Upper lobe of right lung (tissue), 1 donor: ENCODE results near the gene ADAP1. TPM values are rescaled to one million over a fixed set of nuclear protein-coding genes. Genes with fewer than 3 reads are reported as not detected.

Source experiments
- ATAC-seq: fragments of 200-7000 bp; cut with Tn5 transposase; one replicate; pipeline ENCODE4 v1.9.1; 2020; ENCODE audit warnings: mild to moderate bottlenecking, moderate library complexity
- DNase-seq: peaks from one replicate; pipeline ENCODE4 v3.0.0-alpha.2; 2020
- H3K27ac ChIP-seq: fragments of 200-600 bp; one replicate; pipeline ENCODE4 v1.8.0; 2022
- H3K27me3 ChIP-seq: fragments of 200-600 bp; one replicate; pipeline ENCODE4 v1.8.0; 2022; ENCODE audit warnings: mild to moderate bottlenecking
- H3K36me3 ChIP-seq: fragments of 200-600 bp; one replicate; pipeline ENCODE4 v1.8.0; 2022
- H3K4me1 ChIP-seq: fragments of 200-600 bp; one replicate; pipeline ENCODE4 v1.8.0; 2022
- H3K4me3 ChIP-seq: fragments of 200-600 bp; one replicate; pipeline ENCODE4 v1.8.0; 2022; ENCODE audit warnings: mild to moderate bottlenecking
- H3K9me3 ChIP-seq: fragments of 200-600 bp; one replicate; pipeline ENCODE4 v1.8.0; 2022
- CTCF ChIP-seq: fragments of 200-600 bp; IDR thresholded peaks from one replicate; pipeline ENCODE4 v1.8.0; 2022; ENCODE audit warnings: antibody characterized with exemption
- intact Hi-C: fragments of 100-400 bp; cut with DNase I; formaldehyde crosslinking; loops from one replicate; pipeline ENCODE4 v1.11.0; 2022
- total RNA-seq: library from RNA; stranded (reverse); fragmentation: NEBNext Ultra II Directional; extraction: Animal tissue kit (Norgen Biotek cat#: 25700); gene quantifications from one replicate; pipeline ENCODE4 v1.2.1, GENCODE V29; 2021
- donor health status: DM: no; HTN: yes; CAD: no; lungs with severe emphysema.

ADAP1 gene
- total RNA-seq, 1 donor from 2014 or later = 30.7 TPM

GRCh38 chr7:904847-905246 lies 49.6 kb downstream of the ADAP1 start:
- ATAC-seq (no peak), DNase-seq (no peak)
- Histone ChIP-seq H3K27ac (no peak overlapping the region), H3K4me1 (peaks cover 6% of the 10 kb centered on the region), H3K9me3 (no peaks in the 10 kb centered on the region), H3K27me3 (no peaks in the 10 kb centered on the region), H3K4me3 (no peak overlapping the region), H3K36me3 (no peaks in the 10 kb centered on the region)
- intact Hi-C loops = no loop called here
- no peak for TF ChIP-seq CTCF

GRCh38 chr7:903921-904755 lies 50.3 kb downstream of the ADAP1 start:
- Histone ChIP-seq H3K27me3 (no peaks in the 10 kb centered on the region), H3K4me3 (no peak overlapping the region), H3K27ac (no peak overlapping the region), H3K4me1 (no peaks in the 10 kb centered on the region), H3K9me3 (no peaks in the 10 kb centered on the region), H3K36me3 (no peaks in the 10 kb centered on the region)
- no peak for DNase-seq
- ATAC-seq = no peak
- intact Hi-C loops = no loop called here
- TF ChIP-seq CTCF = no peak

GRCh38 chr7:902996-903395 lies 51.5 kb downstream of the ADAP1 start:
- ATAC-seq = no peak
- Histone ChIP-seq H3K27ac (no peak overlapping the region), H3K4me1 (no peaks in the 10 kb centered on the region), H3K27me3 (no peaks in the 10 kb centered on the region), H3K4me3 (no peak overlapping the region), H3K36me3 (no peaks in the 10 kb centered on the region), H3K9me3 (no peaks in the 10 kb centered on the region)
- intact Hi-C loops = no loop called here
- DNase-seq = no peak
- TF ChIP-seq CTCF = no peak

GRCh38 chr7:901388-902154 lies 52.9 kb downstream of the ADAP1 start:
- Histone ChIP-seq H3K27ac (no peak overlapping the region), H3K27me3 (no peaks in the 10 kb centered on the region), H3K36me3 (peaks cover 9% of the 10 kb centered on the region), H3K4me3 (no peak overlapping the region), H3K4me1 (peaks cover 4% of the 10 kb centered on the region), H3K9me3 (no peaks in the 10 kb centered on the region)
- peak; percentile 90 for DNase-seq
- intact Hi-C loops = no loop called here
- no peak for TF ChIP-seq CTCF
- ATAC-seq = peak; percentile 83

GRCh38 chr7:901041-901387 lies 53.5 kb downstream of the ADAP1 start:
- DNase-seq (no peak), ATAC-seq (no peak)
- Histone ChIP-seq H3K36me3 (peaks cover 14% of the 10 kb centered on the region), H3K27me3 (no peaks in the 10 kb centered on the region), H3K4me1 (peaks cover 4% of the 10 kb centered on the region), H3K9me3 (no peaks in the 10 kb centered on the region), H3K27ac (no peak overlapping the region), H3K4me3 (no peak overlapping the region)
- intact Hi-C loops = no loop called here
- no peak for TF ChIP-seq CTCF
